HG02852 (cell line): ENCODE data around the gene TMTC1.

Source experiments
- ATAC-seq: cut with Tn5 transposase; IDR thresholded peaks from one replicate; pipeline ENCODE4 v1.9.1; 2021; ENCODE audit warnings: mild to moderate bottlenecking, moderate library complexity; ENCODE audit not compliant: unreplicated experiment

Gene TMTC1

GRCh38 chr12:29486972-29487371 is 296.8 kb downstream of the TMTC1 start:
- ATAC-seq, result no peak

DNA sequence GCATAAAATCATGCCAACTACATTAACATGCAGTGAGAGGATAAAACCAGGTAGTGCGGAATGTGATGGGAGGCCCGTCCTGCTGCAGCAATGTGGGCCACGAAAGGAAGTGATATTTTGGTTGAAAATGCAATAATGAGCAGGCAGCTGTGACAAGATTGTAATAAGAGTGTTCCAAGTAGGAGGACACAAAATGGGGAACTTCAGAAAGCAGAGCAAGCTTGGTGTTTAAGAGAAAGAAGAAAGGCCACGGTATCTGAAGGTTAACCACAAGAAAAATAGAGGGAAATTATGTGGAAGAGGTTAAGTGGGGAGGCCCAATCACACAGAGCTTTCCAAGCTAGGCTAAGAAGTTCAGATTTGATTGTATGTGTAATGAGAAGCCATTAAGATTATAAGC is 320.5 kb downstream of the TMTC1 start:
- ATAC-seq, result no peak

DNA sequence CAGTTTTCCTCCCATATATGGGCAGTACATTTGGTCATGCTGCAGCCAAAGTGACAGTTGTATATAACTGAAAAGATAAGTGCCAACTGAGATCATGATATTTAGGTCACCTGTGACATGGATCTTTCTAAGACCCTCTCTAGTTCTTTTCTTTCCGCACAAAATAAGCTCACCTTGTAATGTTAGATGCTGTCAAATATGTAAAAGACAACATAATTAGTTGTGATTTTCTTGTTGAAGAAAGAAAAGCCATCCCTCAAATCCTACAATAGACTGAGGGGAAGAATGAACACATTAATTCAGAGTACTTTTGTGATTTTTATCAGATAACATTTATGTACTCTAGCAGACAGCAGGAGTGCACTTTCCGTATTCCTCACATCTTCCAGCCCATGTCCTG is 323.7 kb downstream of the TMTC1 start:
- ATAC-seq, result no peak

- ATAC-seq, result no peak
Measured at GRCh38 chr12:29455087-29455486, 328.7 kb downstream of the TMTC1 start.

DNA sequence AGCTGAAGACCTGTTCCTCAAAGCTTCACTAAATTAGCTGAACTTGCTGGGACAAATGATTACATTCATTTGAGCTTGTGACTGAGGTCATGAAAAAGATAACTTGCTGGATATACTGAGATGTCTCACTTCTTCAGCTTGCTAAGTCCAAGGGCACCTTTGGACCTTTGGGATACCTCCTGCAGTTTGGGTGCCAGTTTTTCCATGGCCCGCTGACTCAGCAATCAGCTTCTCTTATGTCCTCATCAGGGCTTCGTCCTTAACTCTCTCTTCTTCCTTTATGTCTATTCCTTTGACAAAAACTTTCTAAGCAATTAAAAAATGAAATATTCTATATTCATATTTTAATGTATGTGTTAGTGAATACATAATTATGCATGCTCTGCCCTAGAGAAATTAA is 331.9 kb downstream of the TMTC1 start:
- no peak for ATAC-seq
